WTC11 (cell line): ENCODE data around the gene KANK4. TPM values are rescaled to one million over a fixed set of nuclear protein-coding genes. Genes with fewer than 3 reads are reported as not detected.

Experiments used
- ATAC-seq: fragments of 200-7000 bp; cut with Tn5 transposase; 2 replicates; pipeline ENCODE4 v1.10.0; 2021; ENCODE audit warnings: mild to moderate bottlenecking, moderate library complexity
- CTCF ChIA-PET: fragments of 300-600 bp; sonication (Branson Sonifier 250); formaldehyde crosslinking; loops from one replicate; lab custom pipeline; 2021; ENCODE audit warnings: antibody characterized with exemption; lab: Charles Lee
- POLR2A ChIA-PET: fragments of 350-600 bp; sonication (Branson Sonifier 250); formaldehyde crosslinking; loops from one replicate; lab custom pipeline; 2021; ENCODE audit warnings: antibody characterized with exemption; lab: Charles Lee
- DNase-seq: peaks from one replicate; pipeline ENCODE4 v3.0.0; 2021; ENCODE audit warnings: low spot score
- H3K27ac Mint-ChIP-seq: 2 replicates; pipeline ENCODE4 v1.8.0; 2021; ENCODE audit warnings: mixed read lengths
- H3K27me3 Mint-ChIP-seq: 2 replicates; pipeline ENCODE4 v1.8.0; 2021; ENCODE audit warnings: low read depth, mild to moderate bottlenecking, moderate library complexity, mixed read lengths
- H3K36me3 Mint-ChIP-seq: 2 replicates; pipeline ENCODE4 v1.8.0; 2021; ENCODE audit warnings: mixed read lengths
- H3K4me1 Mint-ChIP-seq: 2 replicates; pipeline ENCODE4 v1.8.0; 2022; ENCODE audit warnings: mixed read lengths
- H3K4me3 Mint-ChIP-seq: 2 replicates; pipeline ENCODE4 v1.8.0; 2021; ENCODE audit warnings: mild to moderate bottlenecking, moderate library complexity, mixed read lengths
- H3K9me3 Mint-ChIP-seq: 2 replicates; pipeline ENCODE4 v1.8.0; 2021; ENCODE audit warnings: mixed read lengths
- ATF3 ChIP-seq: sonication (generic); formaldehyde crosslinking; conservative IDR thresholded peaks from 2 replicates; pipeline ENCODE4 v1.8.1; 2022; ENCODE audit warnings: mild to moderate bottlenecking, missing genetic modification reagents
- ATF6 ChIP-seq: sonication (generic); formaldehyde crosslinking; IDR thresholded peaks from 2 replicates; pipeline ENCODE4 v1.8.1; 2023; ENCODE audit warnings: mild to moderate bottlenecking, missing genetic modification reagents
- ELF4 ChIP-seq: sonication (generic); formaldehyde crosslinking; IDR thresholded peaks from 2 replicates; pipeline ENCODE4 v1.8.1; 2022; ENCODE audit warnings: low read depth, mild to moderate bottlenecking, moderate library complexity, missing genetic modification reagents
- FOXK1 ChIP-seq: sonication (generic); formaldehyde crosslinking; IDR thresholded peaks from 2 replicates; pipeline ENCODE4 v1.8.0; 2022; ENCODE audit warnings: mild to moderate bottlenecking, moderate library complexity, missing genetic modification reagents
- IRF1 ChIP-seq: sonication (generic); formaldehyde crosslinking; IDR thresholded peaks from 2 replicates; pipeline ENCODE4 v1.8.0; 2023; ENCODE audit warnings: missing genetic modification reagents
- MLX ChIP-seq: sonication (generic); formaldehyde crosslinking; IDR thresholded peaks from 2 replicates; pipeline ENCODE4 v1.8.1; 2023; ENCODE audit warnings: mild to moderate bottlenecking, missing genetic modification reagents, moderate library complexity
- NFYB ChIP-seq: sonication (generic); formaldehyde crosslinking; conservative IDR thresholded peaks from 2 replicates; pipeline ENCODE4 v1.8.0; 2022; ENCODE audit warnings: low read depth, missing genetic modification reagents
- USF1 ChIP-seq: sonication (generic); formaldehyde crosslinking; IDR thresholded peaks from 2 replicates; pipeline ENCODE4 v1.8.0; 2022; ENCODE audit warnings: mild to moderate bottlenecking, missing genetic modification reagents
- ZMAT4 ChIP-seq: fragments of 250-450 bp; sonication (Bioruptor Pico); IDR thresholded peaks from 2 replicates; pipeline ENCODE4 v1.9.0; 2021; ENCODE audit warnings: mild to moderate bottlenecking
- ZNF512 ChIP-seq: sonication (generic); formaldehyde crosslinking; IDR thresholded peaks from 2 replicates; pipeline ENCODE4 v1.8.1; 2022; ENCODE audit warnings: missing genetic modification reagents, borderline replicate concordance
- total RNA-seq: library from RNA; stranded (reverse); gene quantifications from 3 replicates; pipeline ENCODE4 v1.2.3, GENCODE V29; 2021

The KANK4 gene
- total RNA-seq, 1 experiment from 2014 or later = 0.35 TPM

- CTCF ChIA-PET = interaction anchor here (1.0 to 1.4 kb wide), 3 partner anchors 10 to 34 kb away, joined by 4 to 5 read pairs (median 4); no protein-coding TSS in a partner anchor
- H3K4me3 Mint-ChIP-seq = no peak overlapping the region
Observed at GRCh38 chr1:62283986-62284385, 35.2 kb downstream of the KANK4 start.

More at GRCh38 chr1:62283986-62284385, 35.2 kb downstream of the KANK4 start:
- ATAC-seq = no peak
- H3K36me3 Mint-ChIP-seq = peaks cover 9% of the 10 kb centered on the region
- peaks cover 9% of the 10 kb centered on the region for H3K9me3 Mint-ChIP-seq
- H3K4me1 Mint-ChIP-seq = peaks cover 79% of the 10 kb centered on the region
- no peak for TF ChIP-seq FOXK1 (CRISPR knock-in tag)
- no peak for TF ChIP-seq NFYB
- TF ChIP-seq MLX (CRISPR knock-in tag) = no peak
- no peak for TF ChIP-seq ZMAT4 (CRISPR knock-in tag)
- no peak for TF ChIP-seq ELF4
- no peak for TF ChIP-seq IRF1
- no peak for TF ChIP-seq ATF3 (CRISPR knock-in tag)
- TF ChIP-seq ATF6 = no peak
- TF ChIP-seq USF1 (CRISPR knock-in tag) = no peak
- TF ChIP-seq ZNF512 (CRISPR knock-in tag) = no peak
- TF ChIP-seq, all 79 proteins: peak for 0
- H3K27me3 Mint-ChIP-seq = peaks cover 99% of the 10 kb centered on the region
- POLR2A ChIA-PET = interaction anchor here (1.0 kb wide), 1 partner anchor 21 kb away, joined by 4 read pairs; no protein-coding TSS in a partner anchor
- H3K27ac Mint-ChIP-seq = no peak overlapping the region
- no peak for DNase-seq
